A549 (cell line): ENCODE data around the gene TC2N. TPM values are rescaled to one million over a fixed set of nuclear protein-coding genes. Genes with fewer than 3 reads are reported as not detected.

Source experiments
- ATAC-seq, 2 experiments: fragments of 200-7000 bp in 1 of 2; fragments of >200 bp in 1 of 2; cut with Nextera tagmentation in 1 of 2; cut with Tn5 transposase in 1 of 2; 3 replicates each; pipeline versions ENCODE4 v1.8.0 to v1.9.1; 2018 to 2020; ENCODE audit warnings: mild to moderate bottlenecking in 1 of 2, moderate library complexity in 1 of 2
- CTCF ChIA-PET: fragments of 300-600 bp; sonication (Branson Sonifier 250); formaldehyde crosslinking; extraction: SDS; loops from one replicate; lab custom pipeline; 2021; ENCODE audit warnings: antibody characterized with exemption, inconsistent platforms; lab: Yijun Ruan, JAX
- POLR2A ChIA-PET: fragments of 350-600 bp; formaldehyde crosslinking; extraction: SDS; loops from one replicate; lab custom pipeline; 2021; ENCODE audit warnings: antibody characterized with exemption, inconsistent platforms; lab: Yijun Ruan, JAX
- DNase-seq, 2 experiments: peaks; one replicate each; pipeline versions ENCODE4 v3.0.0 to v3.0.0-alpha.2; 2011 to 2016; ENCODE audit warnings: low read depth in 1 of 2, low spot score in 1 of 2
- FAIRE-seq: peaks from 2 replicates; lab custom pipeline; 2011; peaks lifted over from hg19 to GRCh38; lab: Jason Lieb, UNC
- H3K27ac ChIP-seq, 2 experiments: fragments of >200 bp; sonication (Bioruptor Twin); formaldehyde crosslinking; 3 replicates each; pipeline ENCODE4 v1.5.1; 2016 to 2017
- H3K4me1 ChIP-seq: fragments of >200 bp; sonication (Bioruptor Twin); formaldehyde crosslinking; 3 replicates; pipeline ENCODE4 v1.6.1; 2016
- H3K4me2 ChIP-seq: fragments of >200 bp; sonication (Bioruptor Twin); formaldehyde crosslinking; 3 replicates; pipeline ENCODE4 v1.6.1; 2016
- H3K4me3 ChIP-seq: fragments of >200 bp; sonication (Bioruptor Twin); formaldehyde crosslinking; 3 replicates; pipeline ENCODE4 v1.5.1; 2016
- H3K9me3 ChIP-seq: fragments of >200 bp; sonication (Bioruptor Twin); formaldehyde crosslinking; 3 replicates; pipeline ENCODE4 v1.6.1; 2016
- CBX8 ChIP-seq: fragments of 200-600 bp; sonication (generic); IDR thresholded peaks from 2 replicates; pipeline ENCODE4 v1.6.1; 2016
- EHMT2 ChIP-seq: fragments of 200-600 bp; sonication (generic); IDR thresholded peaks from 2 replicates; pipeline ENCODE4 v1.6.1; 2016; ENCODE audit warnings: antibody characterized with exemption, low read depth, mild to moderate bottlenecking, moderate library complexity
- EP300 ChIP-seq, 2 experiments: fragments of >200 bp; sonication (Bioruptor Twin); formaldehyde crosslinking; IDR thresholded peaks; 2 replicates in 1 of 2; 3 replicates in 1 of 2; pipeline ENCODE4 v1.6.1; 2016 to 2017
- ESRRA ChIP-seq: fragments of 150-350 bp; IDR thresholded peaks from 2 replicates; pipeline ENCODE4 v1.6.1; 2014; ENCODE audit warnings: mild to moderate bottlenecking, low read length, borderline replicate concordance
- GATA3 ChIP-seq: IDR thresholded peaks from 2 replicates; pipeline ENCODE4 v1.6.1; 2012; ENCODE audit warnings: borderline replicate concordance
- HMGXB4 ChIP-seq: fragments of 250-450 bp; sonication (Bioruptor Pico); IDR thresholded peaks from 2 replicates; pipeline ENCODE4 v1.5.0; 2021; ENCODE audit warnings: mild to moderate bottlenecking, moderate library complexity, borderline replicate concordance
- JUNB ChIP-seq: fragments of >200 bp; sonication (Bioruptor Twin); formaldehyde crosslinking; IDR thresholded peaks from 2 replicates; pipeline ENCODE4 v1.6.1; 2016
- KDM1A ChIP-seq: fragments of 200-600 bp; sonication (generic); IDR thresholded peaks from 2 replicates; pipeline ENCODE4 v1.6.1; 2016; ENCODE audit warnings: low read depth, mild to moderate bottlenecking
- MAZ ChIP-seq: fragments of 150-350 bp; IDR thresholded peaks from 2 replicates; pipeline ENCODE4 v1.6.1; 2014; ENCODE audit warnings: antibody characterized with exemption, low read depth, low read length, borderline replicate concordance
- MYC ChIP-seq: IDR thresholded peaks from 2 replicates; pipeline ENCODE4 v1.6.1; 2012; ENCODE audit warnings: mild to moderate bottlenecking, inconsistent platforms, low read length, improper control_type of control experiment, borderline replicate concordance
- NFE2L2 ChIP-seq: fragments of 150-350 bp; conservative IDR thresholded peaks from 2 replicates; pipeline ENCODE4 v1.6.1; 2014; ENCODE audit warnings: low read length
- POLR2A ChIP-seq: IDR thresholded peaks from 2 replicates; pipeline ENCODE4 v1.6.1; 2012; ENCODE audit warnings: mild to moderate bottlenecking, low read length
- RAD21 ChIP-seq, 2 experiments: fragments of >200 bp in 1 of 2; sonication (Bioruptor Twin) in 1 of 2; formaldehyde crosslinking in 1 of 2; IDR thresholded peaks in 1 of 2; conservative IDR thresholded peaks in 1 of 2; 2 replicates in 1 of 2; 3 replicates in 1 of 2; pipeline ENCODE4 v1.6.1; 2012 to 2018; ENCODE audit warnings: inconsistent platforms in 1 of 2
- RARB ChIP-seq: fragments of 250-450 bp; sonication (Bioruptor Pico); IDR thresholded peaks from 2 replicates; pipeline ENCODE4 v1.8.0; 2021; ENCODE audit warnings: mild to moderate bottlenecking, moderate library complexity
- RFX5 ChIP-seq: fragments of 450-650 bp; IDR thresholded peaks from 2 replicates; pipeline ENCODE4 v1.7.1; 2014; ENCODE audit warnings: antibody characterized with exemption, mild to moderate bottlenecking, moderate library complexity
- RNF2 ChIP-seq: fragments of 200-600 bp; sonication (generic); IDR thresholded peaks from 2 replicates; pipeline ENCODE4 v1.6.1; 2016; ENCODE audit warnings: low read depth, mild to moderate bottlenecking, antibody characterized with exemption, moderate library complexity, borderline replicate concordance
- SMC3 ChIP-seq: fragments of >200 bp; sonication (Bioruptor Twin); formaldehyde crosslinking; IDR thresholded peaks from 3 replicates; pipeline ENCODE4 v1.6.1; 2018; ENCODE audit warnings: inconsistent platforms
- SREBF2 ChIP-seq: fragments of 450-650 bp; IDR thresholded peaks from 2 replicates; pipeline ENCODE4 v1.6.1; 2014; ENCODE audit warnings: mild to moderate bottlenecking, moderate library complexity
- WGBS: methylation state at CpG from one replicate; pipeline ENCODE4 v1.1.6; 2017; ENCODE audit errors: missing lambda C conversion rate; 5-methylcytosine and 5-hydroxymethylcytosine counted together
- polyA plus RNA-seq, 4 experiments: library from polyadenylated mRNA; depleted of rRNA in 3 of 4; stranded (reverse); fragments of >200 nt; fragmentation: RNase III in 1 of 4; extraction: RNeasy Plus Mini Kit Qiagen cat#74134 plus additional on column Dnase treatment in 1 of 4; gene quantifications; 2 replicates in 3 of 4; 3 replicates in 1 of 4; pipeline ENCODE4 v1.2.3, GENCODE V29; 2011 to 2017

The TC2N gene
- polyA plus RNA-seq, 2 of the 4 experiments (the other 2 are of a cell fraction), result 0.43 to 5.5 TPM

- peaks cover 10% of the 10 kb centered on the region; the same call in 2 of the 3 replicates for H3K4me1 ChIP-seq
- ChIA-PET CTCF (no interaction called here), POLR2A (no interaction called here)
- H3K9me3 ChIP-seq, result no peaks in the 10 kb centered on the region
- peak overlapping the region; percentile 3 to 72; a peak in 1 of 6 replicates for H3K27ac ChIP-seq
- WGBS, result 67% methylated on average over 12 of the region's 12 CpGs
- ATAC-seq, result no peak
- no peak for FAIRE-seq
- peak overlapping the region; percentile 61 for H3K4me3 ChIP-seq
- DNase-seq, result no peak
- peak overlapping the region; percentile 89 for H3K4me2 ChIP-seq
- TF ChIP-seq CBX8 (peak; percentile 45; the same call in 1 of the 2 replicates), RFX5 (no peak)
Measured at GRCh38 chr14:91837076-91837475, 30.3 kb downstream of the TC2N start.

GRCh38 chr14:91835920-91836843 lies 31.2 kb downstream of the TC2N start:
- H3K27ac ChIP-seq, result peak overlapping the region; percentile 36 to 72; a peak in 4 of 6 replicates
- FAIRE-seq, result no peak
- H3K4me2 ChIP-seq, result peak overlapping the region; percentile 89
- CTCF ChIA-PET, result interaction anchor here (1.3 kb wide), 1 partner anchor 186 kb away, joined by 3 read pairs; no protein-coding TSS in a partner anchor
- peak; percentile 48 to 76 for DNase-seq
- peak overlapping the region; percentile 61 for H3K4me3 ChIP-seq
- 3% methylated on average over 17 of the region's 84 CpGs for WGBS
- TF ChIP-seq SMC3, result peak; percentile 14; the same call in 1 of the 3 replicates
- no peak for TF ChIP-seq RAD21 (conservative IDR thresholded peaks at IDR 0.05 in 1 of 2, IDR thresholded peaks at IDR 0.05 in 1 of 2)
- H3K4me1 ChIP-seq, result peaks cover 10% of the 10 kb centered on the region; the same call in 2 of the 3 replicates
- peak; percentile 92 to 99 for ATAC-seq
- H3K9me3 ChIP-seq, result no peaks in the 10 kb centered on the region
- POLR2A ChIA-PET, result no interaction called here

GRCh38 chr14:91835197-91835919 lies 32.0 kb downstream of the TC2N start:
- Histone ChIP-seq H3K4me1 (peaks cover 10% of the 10 kb centered on the region; the same call in 2 of the 3 replicates), H3K9me3 (no peaks in the 10 kb centered on the region), H3K27ac (peak overlapping the region in 1 of 2 experiments; percentile 72; a peak in 2 of 6 replicates), H3K4me2 (peak overlapping the region; percentile 89)
- ChIA-PET POLR2A (no interaction called here), CTCF (interaction anchor here (1.0 to 1.3 kb wide), 2 partner anchors 80 to 185 kb away, joined by 3 read pairs; no protein-coding TSS in a partner anchor)
- DNase-seq (no peak), ATAC-seq (0 out of 6 replicates have a peak, but pooled peaks of 1 of the 2 experiments have one; percentile 5)
- TF ChIP-seq RNF2, result peak; percentile 92
- TF ChIP-seq JUNB, result no peak
- TF ChIP-seq, all 56 proteins: peak for 1
- no peak for FAIRE-seq
- 37% methylated on average over 14 of the region's 19 CpGs for WGBS
- peak overlapping the region; percentile 61; the same call in 2 of the 3 replicates for H3K4me3 ChIP-seq

GRCh38 chr14:91834571-91834970 lies 32.8 kb downstream of the TC2N start:
- no peaks in the 10 kb centered on the region for H3K9me3 ChIP-seq
- TF ChIP-seq POLR2A (no peak), NFE2L2 (no peak), KDM1A (no peak), EP300 (IDR thresholded peaks at IDR 0.05) (no peak), ESRRA (no peak), RARB (CRISPR knock-in tag) (no peak), RFX5 (no peak), CBX8 (no peak), GATA3 (no peak), HMGXB4 (CRISPR knock-in tag) (no peak), MAZ (no peak), EHMT2 (no peak), SREBF2 (no peak), RAD21 (conservative IDR thresholded peaks at IDR 0.05 in 1 of 2, IDR thresholded peaks at IDR 0.05 in 1 of 2) (no peak), MYC (no peak)
- TF ChIP-seq, all 56 proteins: peak for 0
- no peak for FAIRE-seq
- ChIA-PET CTCF (interaction anchor here (1.0 kb wide), 1 partner anchor 79 kb away, joined by 3 read pairs; no protein-coding TSS in a partner anchor), POLR2A (no interaction called here)
- ATAC-seq, result no peak
- Histone ChIP-seq H3K4me2 (no peak overlapping the region), H3K4me3 (no peak overlapping the region), H3K27ac (no peak overlapping the region), H3K4me1 (peaks cover 10% of the 10 kb centered on the region; the same call in 2 of the 3 replicates)
- no peak for DNase-seq
- 87% methylated on average over 2 of the region's 2 CpGs for WGBS
